Measurements from ENCODE around the gene ASB6. TPM values are rescaled to one million over a fixed set of nuclear protein-coding genes. Genes with fewer than 3 reads are reported as not detected.

Gene ASB6, protein sequence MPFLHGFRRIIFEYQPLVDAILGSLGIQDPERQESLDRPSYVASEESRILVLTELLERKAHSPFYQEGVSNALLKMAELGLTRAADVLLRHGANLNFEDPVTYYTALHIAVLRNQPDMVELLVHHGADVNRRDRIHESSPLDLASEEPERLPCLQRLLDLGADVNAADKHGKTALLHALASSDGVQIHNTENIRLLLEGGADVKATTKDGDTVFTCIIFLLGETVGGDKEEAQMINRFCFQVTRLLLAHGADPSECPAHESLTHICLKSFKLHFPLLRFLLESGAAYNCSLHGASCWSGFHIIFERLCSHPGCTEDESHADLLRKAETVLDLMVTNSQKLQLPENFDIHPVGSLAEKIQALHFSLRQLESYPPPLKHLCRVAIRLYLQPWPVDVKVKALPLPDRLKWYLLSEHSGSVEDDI
- total RNA-seq (ENCODE audit: low replicate concordance) = 9.2 and 21.1 TPM in 2 replicates

DNA sequence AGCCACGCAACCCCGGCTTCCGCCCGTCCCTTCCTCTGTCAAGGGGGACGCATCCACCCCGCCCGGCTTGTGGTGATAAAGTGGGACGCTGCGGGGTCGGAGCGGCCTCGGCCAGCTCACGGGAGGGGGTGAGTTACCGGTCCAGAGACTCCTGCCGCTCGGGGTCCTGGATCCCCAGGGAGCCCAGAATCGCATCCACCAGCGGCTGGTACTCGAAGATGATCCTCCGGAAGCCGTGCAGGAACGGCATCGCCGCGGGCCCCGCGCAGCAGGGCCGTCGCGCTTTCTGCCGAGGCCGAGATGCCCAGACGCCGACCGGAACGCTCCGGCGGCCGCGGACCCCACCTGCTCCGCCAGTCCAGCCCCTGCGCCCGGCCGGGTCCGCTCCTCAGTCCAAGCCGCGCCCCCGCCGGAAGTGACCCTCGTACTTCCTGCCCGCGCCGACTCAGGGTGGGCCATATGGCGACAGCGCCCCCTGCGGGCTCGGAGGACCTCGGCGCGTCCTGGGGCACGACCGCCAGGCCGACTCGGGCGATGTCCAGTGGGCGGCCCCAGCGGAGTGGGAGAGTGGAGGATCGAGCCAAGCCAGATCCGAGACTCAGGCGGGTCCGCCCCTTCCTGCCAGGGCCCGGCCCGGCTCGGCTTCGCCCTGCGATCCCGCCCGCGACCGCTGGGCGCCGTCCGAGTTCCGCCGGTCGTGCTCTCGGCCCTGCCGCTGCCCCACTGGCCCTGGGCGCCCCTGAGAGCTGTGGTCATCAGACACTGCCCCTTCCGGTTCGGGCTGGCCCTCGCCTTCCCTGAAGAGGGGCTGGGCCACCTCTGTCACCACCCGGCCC lies at the start of gene ASB6:
Gene ASB6, minus strand, starts transcription at position 402 of the 836 bp plus-strand sequence. Its CDS starts 152 bp downstream, at position 250.
- Histone ChIP-seq H3K27me3 (no peaks in the 10 kb centered on the region), H3K4me2 (peak within 1 kb of the TSS; percentile 95), H3K36me3 (no peaks in the 10 kb centered on the region), H3K79me2 (ENCODE audit: low read depth) (peaks cover 22% of the 10 kb centered on the region), H3K9me3 (ENCODE audit: low read depth) (no peaks in the 10 kb centered on the region), H3K4me1 (peaks cover 9% of the 10 kb centered on the region), H2AFZ (replicated peaks) (peak within 1 kb of the TSS; percentile 94), H3K4me3 (peak within 1 kb of the TSS; percentile 96), H3K27ac (no peak within 1 kb of the TSS), H4K20me1 (ENCODE audit: low read depth) (peaks cover 18% of the 10 kb centered on the region), H3F3A (ENCODE audit: low read depth) (peaks cover 23% of the 10 kb centered on the region), H3K9ac (peak within 1 kb of the TSS; percentile 98)
- Mint-ChIP-seq H3K9me3 (no peaks in the 10 kb centered on the region), H3K4me1 (peaks cover 15% of the 10 kb centered on the region), H3K36me3 (peaks cover 7% of the 10 kb centered on the region), H3K27ac (peak within 1 kb of the TSS; percentile 94), H3K4me3 (peak within 1 kb of the TSS; percentile 85), H3K27me3 (ENCODE audit: insufficient read depth, low read depth) (peaks cover 6% of the 10 kb centered on the region)
- DNase-seq (ENCODE audit: low spot score) = peak; percentile 99
- TF ChIP-seq EZH2phosphoT487 (IDR thresholded peaks at IDR 0.05) (no peak), EZH2 (IDR thresholded peaks at IDR 0.05) (peak; percentile 20)
- TF ChIP-seq, protein P1, sequence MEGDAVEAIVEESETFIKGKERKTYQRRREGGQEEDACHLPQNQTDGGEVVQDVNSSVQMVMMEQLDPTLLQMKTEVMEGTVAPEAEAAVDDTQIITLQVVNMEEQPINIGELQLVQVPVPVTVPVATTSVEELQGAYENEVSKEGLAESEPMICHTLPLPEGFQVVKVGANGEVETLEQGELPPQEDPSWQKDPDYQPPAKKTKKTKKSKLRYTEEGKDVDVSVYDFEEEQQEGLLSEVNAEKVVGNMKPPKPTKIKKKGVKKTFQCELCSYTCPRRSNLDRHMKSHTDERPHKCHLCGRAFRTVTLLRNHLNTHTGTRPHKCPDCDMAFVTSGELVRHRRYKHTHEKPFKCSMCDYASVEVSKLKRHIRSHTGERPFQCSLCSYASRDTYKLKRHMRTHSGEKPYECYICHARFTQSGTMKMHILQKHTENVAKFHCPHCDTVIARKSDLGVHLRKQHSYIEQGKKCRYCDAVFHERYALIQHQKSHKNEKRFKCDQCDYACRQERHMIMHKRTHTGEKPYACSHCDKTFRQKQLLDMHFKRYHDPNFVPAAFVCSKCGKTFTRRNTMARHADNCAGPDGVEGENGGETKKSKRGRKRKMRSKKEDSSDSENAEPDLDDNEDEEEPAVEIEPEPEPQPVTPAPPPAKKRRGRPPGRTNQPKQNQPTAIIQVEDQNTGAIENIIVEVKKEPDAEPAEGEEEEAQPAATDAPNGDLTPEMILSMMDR (IDR thresholded peaks at IDR 0.05) = peak; percentile 96

DNA sequence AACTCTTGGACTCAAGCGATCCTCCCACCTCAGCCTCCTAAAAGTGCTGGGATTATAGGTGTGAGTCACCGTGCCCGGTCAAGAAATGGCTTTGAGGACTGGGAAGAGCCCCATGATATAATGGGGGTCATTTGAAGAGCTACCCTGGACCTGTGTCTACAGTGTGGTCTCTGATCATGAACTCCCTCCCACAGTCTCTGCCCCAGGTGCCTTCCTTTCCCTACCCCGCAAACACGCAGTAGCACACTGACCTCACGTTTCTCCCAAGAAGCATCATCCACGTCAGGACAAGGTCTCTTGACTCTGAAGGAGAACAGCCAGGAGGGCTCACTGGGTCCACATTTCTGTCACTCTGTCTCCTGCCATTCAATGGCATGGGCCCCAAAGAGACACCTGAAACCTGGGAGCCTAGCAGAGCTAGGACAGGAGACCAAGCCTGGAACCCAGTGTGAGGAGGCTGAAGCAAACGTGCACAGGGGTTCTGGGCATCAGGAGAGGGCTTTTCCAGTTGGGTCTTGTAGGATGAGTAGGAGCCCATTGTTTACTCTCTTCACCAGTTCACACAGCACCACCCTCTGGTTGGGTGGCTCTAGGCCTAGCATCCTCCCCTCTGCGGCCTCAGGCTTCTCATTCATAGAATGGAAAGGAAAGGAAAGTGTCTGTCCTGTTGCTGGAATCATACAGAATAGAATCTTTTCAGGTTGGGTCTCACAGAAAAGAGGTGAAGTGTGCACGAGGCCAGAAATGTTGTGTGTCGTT lies 46.5 kb upstream of the ASB6 start:
- H3F3A ChIP-seq (ENCODE audit: low read depth) = peaks cover 2% of the 10 kb centered on the region
- Mint-ChIP-seq H3K27me3 (ENCODE audit: insufficient read depth, low read depth) (peaks cover 12% of the 10 kb centered on the region), H3K36me3 (no peaks in the 10 kb centered on the region)

DNA sequence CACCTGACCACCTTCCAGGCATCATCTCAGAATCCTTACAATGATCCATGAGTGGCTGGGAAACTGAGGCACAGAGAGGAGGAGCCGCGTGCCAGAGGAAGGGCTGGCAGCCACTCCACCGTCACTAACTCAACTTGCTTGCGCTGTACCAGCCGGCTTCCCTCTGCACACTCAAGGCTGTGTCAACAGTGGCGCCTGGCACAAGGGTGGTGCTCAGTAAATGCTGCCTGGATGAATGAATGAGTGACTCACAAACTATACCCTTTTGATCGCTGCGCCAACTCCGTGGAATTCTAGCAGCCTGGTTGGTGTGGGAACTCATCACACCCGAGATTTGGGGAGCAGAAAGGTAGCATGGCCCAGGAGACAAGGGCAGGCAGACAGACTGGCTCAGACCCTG lies 45.4 kb upstream of the ASB6 start:
- Histone ChIP-seq H3K4me1 (no peaks in the 10 kb centered on the region), H3K27me3 (no peaks in the 10 kb centered on the region), H3K9me3 (ENCODE audit: low read depth) (no peaks in the 10 kb centered on the region), H4K20me1 (ENCODE audit: low read depth) (no peaks in the 10 kb centered on the region), H3F3A (ENCODE audit: low read depth) (peaks cover 2% of the 10 kb centered on the region), H3K27ac (no peak overlapping the region), H3K36me3 (no peaks in the 10 kb centered on the region), H3K4me3 (no peak overlapping the region), H3K79me2 (ENCODE audit: low read depth) (no peaks in the 10 kb centered on the region), H2AFZ (replicated peaks) (no peak overlapping the region), H3K9ac (no peak overlapping the region), H3K4me2 (no peak overlapping the region)
- peak overlapping the region; percentile 35 for H3K4me3 Mint-ChIP-seq
- H3K36me3 Mint-ChIP-seq = no peaks in the 10 kb centered on the region
- no peak for DNase-seq (ENCODE audit: low spot score)
- no peaks in the 10 kb centered on the region for H3K9me3 Mint-ChIP-seq
- peaks cover 2% of the 10 kb centered on the region for H3K4me1 Mint-ChIP-seq
- no peak overlapping the region for H3K27ac Mint-ChIP-seq
- no peak for TF ChIP-seq EZH2 (IDR thresholded peaks at IDR 0.05)
- no peak for TF ChIP-seq EZH2phosphoT487 (IDR thresholded peaks at IDR 0.05)
- TF ChIP-seq, protein P1 (IDR thresholded peaks at IDR 0.05) = no peak
- peaks cover 12% of the 10 kb centered on the region for H3K27me3 Mint-ChIP-seq (ENCODE audit: insufficient read depth, low read depth)

More for the DNA sequence above, 46.5 kb upstream of the ASB6 start:
- Histone ChIP-seq H3K4me3 (no peak overlapping the region), H3K4me2 (no peak overlapping the region), H3K27ac (no peak overlapping the region), H3K9ac (no peak overlapping the region), H3K36me3 (no peaks in the 10 kb centered on the region), H3K4me1 (no peaks in the 10 kb centered on the region), H3K27me3 (no peaks in the 10 kb centered on the region), H2AFZ (replicated peaks) (no peak overlapping the region), H3K9me3 (ENCODE audit: low read depth) (no peaks in the 10 kb centered on the region), H3K79me2 (ENCODE audit: low read depth) (no peaks in the 10 kb centered on the region), H4K20me1 (ENCODE audit: low read depth) (no peaks in the 10 kb centered on the region)
- H3K9me3 Mint-ChIP-seq = no peaks in the 10 kb centered on the region
- TF ChIP-seq, protein P1 (IDR thresholded peaks at IDR 0.05) = no peak
- TF ChIP-seq EZH2phosphoT487 (IDR thresholded peaks at IDR 0.05) (no peak), EZH2 (IDR thresholded peaks at IDR 0.05) (no peak)
- DNase-seq (ENCODE audit: low spot score) = no peak
- no peak overlapping the region for H3K4me3 Mint-ChIP-seq
- H3K4me1 Mint-ChIP-seq = peaks cover 2% of the 10 kb centered on the region
- H3K27ac Mint-ChIP-seq = peak overlapping the region; percentile 21

Data from neural progenitor cell (in vitro differentiated cells).